K562 (cell line): ENCODE results near the gene OR2A25. TPM values are rescaled to one million over a fixed set of nuclear protein-coding genes. Genes with fewer than 3 reads are reported as not detected.

Source experiments
- ATAC-seq: fragments of 200-7000 bp; cut with Tn5 transposase; 3 replicates; pipeline ENCODE4 v1.9.1; 2020; ENCODE audit warnings: moderate library complexity
- BruUV-seq: library from RNA; stranded (reverse); fragments of 400-500 nt; replicated peaks from 2 replicates; lab custom pipeline; 2021; lab: Mats Ljungman, UMichigan
- CTCF ChIA-PET: fragments of 300-600 bp; formaldehyde crosslinking; extraction: SDS; loops from one replicate; lab custom pipeline; 2021; ENCODE audit warnings: low intra/inter-chr PET ratio; lab: Yijun Ruan, JAX
- POLR2A ChIA-PET: fragments of 300-600, 350-650 bp; sonication (Branson Sonifier 250); formaldehyde crosslinking; extraction: SDS; loops from one replicate; lab custom pipeline; 2021; ENCODE audit warnings: antibody characterized with exemption, inconsistent platforms; lab: Yijun Ruan, JAX
- DNase-seq, 4 experiments: peaks; one replicate each; pipeline versions ENCODE4 v3.0.0 to v3.0.0-alpha.2; 2011 to 2018; ENCODE audit warnings: low spot score in 3 of 4, mixed read lengths in 3 of 4; ENCODE audit errors: extremely low read depth in 1 of 4
- FAIRE-seq: peaks from 2 replicates; lab custom pipeline; 2011; peaks lifted over from hg19 to GRCh38; lab: Jason Lieb, UNC
- H2AFZ ChIP-seq: 2 replicates; pipeline ENCODE4 v1.6.0; 2011; ENCODE audit warnings: low read depth, low read length, control low read depth, inconsistent platforms
- H3K27ac ChIP-seq: fragments of 200-600 bp; 3 replicates; pipeline ENCODE4 v1.8.0; 2011; ENCODE audit warnings: low read depth, mild to moderate bottlenecking, control low read depth, inconsistent platforms, low read length, moderate library complexity, mixed read lengths; ENCODE audit errors: extremely low read depth
- H3K27me3 ChIP-seq, 2 experiments: fragments of 300-600 bp in 1 of 2; 2 replicates in 1 of 2; 3 replicates in 1 of 2; pipeline versions ENCODE4 v1.6.0 to v1.8.0; 2011; ENCODE audit warnings: inconsistent platforms in 2 of 2, low read length in 2 of 2, mild to moderate bottlenecking in 1 of 2, mixed read lengths in 1 of 2, moderate library complexity in 1 of 2; ENCODE audit not compliant: control insufficient read depth in 2 of 2, insufficient read depth in 2 of 2
- H3K36me3 ChIP-seq: fragments of 300-600 bp; 3 replicates; pipeline ENCODE4 v1.8.0; 2011; ENCODE audit warnings: mild to moderate bottlenecking, low read length, inconsistent platforms; ENCODE audit not compliant: control insufficient read depth, insufficient read depth
- H3K4me1 ChIP-seq, 2 experiments: fragments of 200-600 bp in 1 of 2; replicated peaks in 1 of 2; 2 replicates in 1 of 2; 3 replicates in 1 of 2; pipeline versions ENCODE4 v1.5.1 to v1.8.0; 2011; ENCODE audit warnings: inconsistent platforms in 2 of 2, low read length in 2 of 2, mild to moderate bottlenecking in 1 of 2, mixed read lengths in 1 of 2, moderate library complexity in 1 of 2; ENCODE audit not compliant: control insufficient read depth in 2 of 2, insufficient read depth in 2 of 2
- H3K4me2 ChIP-seq: 2 replicates; pipeline ENCODE4 v1.6.1; 2011; ENCODE audit warnings: low read length, control low read depth, inconsistent platforms, mixed read lengths; ENCODE audit not compliant: insufficient read depth
- H3K4me3 ChIP-seq: fragments of 200-600 bp; sonication (generic), shearing (Covaris generic); 2 replicates; pipeline ENCODE4 v1.5.1; 2016; ENCODE audit warnings: control low read depth, inconsistent platforms
- H3K79me2 ChIP-seq: fragments of 200-600 bp; 3 replicates; pipeline ENCODE4 v1.8.0; 2011; ENCODE audit warnings: low read length, inconsistent platforms; ENCODE audit not compliant: control insufficient read depth, insufficient read depth
- H3K9ac ChIP-seq, 2 experiments: 2 replicates each; pipeline versions ENCODE4 v1.6.0 to v1.6.1; 2011; ENCODE audit warnings: low read depth in 2 of 2, low read length in 2 of 2, control low read depth in 1 of 2, inconsistent platforms in 1 of 2, mild to moderate bottlenecking in 1 of 2, mixed read lengths in 1 of 2; ENCODE audit not compliant: insufficient read depth in 1 of 2
- H3K9me1 ChIP-seq: one replicate; pipeline ENCODE4 v1.6.0; 2011; ENCODE audit warnings: inconsistent platforms, mild to moderate bottlenecking, low read length, moderate library complexity; ENCODE audit not compliant: control insufficient read depth, insufficient read depth
- H3K9me3 ChIP-seq: replicated peaks from 2 replicates; pipeline ENCODE4 v1.5.1; 2011; ENCODE audit warnings: low read depth, low read length, inconsistent platforms; ENCODE audit not compliant: control insufficient read depth, insufficient read depth
- H4K20me1 ChIP-seq: replicated peaks from 2 replicates; pipeline ENCODE4 v1.6.1; 2011; ENCODE audit warnings: low read length, inconsistent platforms, mixed read lengths; ENCODE audit not compliant: control insufficient read depth, insufficient read depth
- CBX8 ChIP-seq: fragments of 200-600 bp; sonication (generic); IDR thresholded peaks from 2 replicates; pipeline ENCODE4 v1.6.1; 2012; ENCODE audit warnings: borderline replicate concordance, mixed run types, low read depth, mild to moderate bottlenecking, moderate library complexity, mixed read lengths, low read length, control low read depth, inconsistent platforms; ENCODE audit not compliant: poor library complexity, severe bottlenecking; ENCODE audit errors: extremely low read depth
- CEBPB ChIP-seq: fragments of 450-650 bp; IDR thresholded peaks from 2 replicates; pipeline ENCODE4 v1.6.1; 2016; ENCODE audit warnings: missing genetic modification characterization, missing compliant biosample characterization
- ETS1 ChIP-seq: conservative IDR thresholded peaks from 2 replicates; pipeline ENCODE4 v1.6.1; 2011; ENCODE audit warnings: low read depth, mild to moderate bottlenecking, low read length; ENCODE audit not compliant: control insufficient read depth
- GATAD2B ChIP-seq: fragments of 450-650 bp; IDR thresholded peaks from 2 replicates; pipeline ENCODE4 v1.6.1; 2017; ENCODE audit warnings: mild to moderate bottlenecking, borderline replicate concordance
- MECOM ChIP-seq: fragments of 250-450 bp; sonication (Bioruptor Pico); IDR thresholded peaks from 2 replicates; pipeline ENCODE4 v1.8.0; 2022; ENCODE audit warnings: inconsistent platforms
- MNT ChIP-seq, 2 experiments: fragments of 450-650 bp; conservative IDR thresholded peaks; 2 replicates each; pipeline ENCODE4 v1.6.1; 2017; ENCODE audit warnings: mild to moderate bottlenecking in 2 of 2, moderate library complexity in 2 of 2
- NFIX ChIP-seq: fragments of 250-450 bp; sonication (Bioruptor Pico); IDR thresholded peaks from 2 replicates; pipeline ENCODE4 v1.4.0; 2020; ENCODE audit warnings: low read depth, mild to moderate bottlenecking, moderate library complexity
- TAF7 ChIP-seq: fragments of 450-650 bp; IDR thresholded peaks from 2 replicates; pipeline ENCODE4 v1.6.1; 2016; ENCODE audit warnings: missing genetic modification characterization, missing compliant biosample characterization
- TRIM28 ChIP-seq: fragments of 450-650 bp; IDR thresholded peaks from 2 replicates; pipeline ENCODE4 v1.6.1; 2017
- ZNF133 ChIP-seq: fragments of 250-450 bp; sonication (Bioruptor Pico); IDR thresholded peaks from 2 replicates; pipeline ENCODE4 v1.4.0; 2020; ENCODE audit warnings: mild to moderate bottlenecking
- ZNF644 ChIP-seq: fragments of 200-800 bp; sonication (Bioruptor generic); IDR thresholded peaks from 2 replicates; pipeline ENCODE4 v1.6.1; 2016; ENCODE audit warnings: low read depth, missing genetic modification characterization, missing compliant biosample characterization
- WGBS: fragments of 100-300 bp; shearing (Covaris generic); methylation state at CpG from one replicate; pipeline ENCODE4 v1.1.6; 2016; ENCODE audit warnings: low coverage, mixed read lengths; ENCODE audit not compliant: insufficient coverage; ENCODE audit errors: missing lambda C conversion rate; 5-methylcytosine and 5-hydroxymethylcytosine counted together
- in situ Hi-C: fragments of 300-500 bp; cut with MboI; formaldehyde crosslinking; loops from 4 replicates; pipeline ENCODE4 v1.15.0; 2018; ENCODE audit warnings: inconsistent platforms, mixed read lengths
- intact Hi-C: fragments of 100-400 bp; cut with micrococcal nuclease; formaldehyde crosslinking; loops from 2 replicates; pipeline ENCODE4 v1.14.2; 2022
- polyA plus RNA-seq, 8 experiments: library from polyadenylated mRNA; depleted of rRNA in 4 of 8; stranded (reverse) in 5 of 8; unstranded in 3 of 8; fragments of >200 nt; fragmentation: Nextera tagmentation in 2 of 8; fragmentation: Illumina TruSeq in 1 of 8; extraction: Ambion mirVana in 2 of 8; extraction: Trizol in 1 of 8; gene quantifications; 2 replicates each; pipeline versions ENCODE4 v1.2.1 to v1.2.3, GENCODE V29; 2011 to 2014; ENCODE audit warnings: inconsistent platforms in 1 of 8, missing spikeins in 1 of 8
- total RNA-seq, 7 experiments: library from RNA; depleted of rRNA in 6 of 7; stranded (reverse); fragments of >200 nt in 6 of 7; fragmentation: Illumina TruSeq in 2 of 7; extraction: Trizol in 2 of 7; gene quantifications; 2 replicates each; pipeline versions ENCODE4 v1.2.1 to v1.2.3, GENCODE V29; 2011 to 2021; ENCODE audit warnings: low replicate concordance in 1 of 7

OR2A25 gene
- total and polyA plus RNA-seq, 9 of the 15 experiments (the other 6 are each of a cell fraction or from before 2014, with no cell fraction given), result not detected

- no peak for FAIRE-seq
- H3K79me2 ChIP-seq, result no peaks in the 10 kb centered on the region
- H3K9me1 ChIP-seq, result no peaks in the 10 kb centered on the region
- no peak overlapping the region for H3K9ac ChIP-seq
- intact Hi-C loops, result no loop called here
- H4K20me1 ChIP-seq, result no peaks in the 10 kb centered on the region
- no peak overlapping the region for H3K27ac ChIP-seq
- no peak for ATAC-seq
- TF ChIP-seq NFIX (CRISPR knock-in tag), result no peak
- TF ChIP-seq MECOM (CRISPR knock-in tag), result no peak
- TF ChIP-seq TAF7 (tag), result no peak
- TF ChIP-seq CEBPB (tag), result no peak
- TF ChIP-seq CBX8, result no peak
- TF ChIP-seq ETS1, result no peak
- no peak for TF ChIP-seq GATAD2B
- no peak for TF ChIP-seq ZNF644 (tag)
- TF ChIP-seq ZNF133 (CRISPR knock-in tag), result no peak
- no peak for TF ChIP-seq MNT (conservative IDR thresholded peaks at IDR 0.05)
- no peak for TF ChIP-seq TRIM28
- WGBS, result 0% methylated on average over 1 of the region's 1 CpG
- H3K36me3 ChIP-seq, result no peaks in the 10 kb centered on the region
- DNase-seq, result no peak
- H3K4me1 ChIP-seq, result no peaks in the 10 kb centered on the region
- CTCF ChIA-PET, result no interaction called here
- BruUV-seq, result no TSS peak
- no peaks in the 10 kb centered on the region for H3K9me3 ChIP-seq
- H2AFZ ChIP-seq, result no peak overlapping the region
- H3K4me2 ChIP-seq, result no peak overlapping the region
- in situ Hi-C loops, result no loop called here
- POLR2A ChIA-PET, result interaction anchor here (0.5 to 1.1 kb wide), 2 partner anchors 28 to 758 kb away, joined by 3 to 5 read pairs; no protein-coding TSS in a partner anchor
- H3K4me3 ChIP-seq, result no peak overlapping the region
- H3K27me3 ChIP-seq, result no peaks in the 10 kb centered on the region
Observed at GRCh38 chr7:144113651-144114050, 44.0 kb downstream of the OR2A25 start.
